GM21825 (cell line): ENCODE data around the gene SLC16A9.
A peak's percentile ranks its signal among the peaks of the same experiment; 100 is the strongest.

Experiments used
- ATAC-seq: cut with Tn5 transposase; IDR thresholded peaks from one replicate; pipeline ENCODE4 v1.9.1; 2021; ENCODE audit warnings: mild to moderate bottlenecking, moderate library complexity; ENCODE audit not compliant: unreplicated experiment

SLC16A9 gene

DNA sequence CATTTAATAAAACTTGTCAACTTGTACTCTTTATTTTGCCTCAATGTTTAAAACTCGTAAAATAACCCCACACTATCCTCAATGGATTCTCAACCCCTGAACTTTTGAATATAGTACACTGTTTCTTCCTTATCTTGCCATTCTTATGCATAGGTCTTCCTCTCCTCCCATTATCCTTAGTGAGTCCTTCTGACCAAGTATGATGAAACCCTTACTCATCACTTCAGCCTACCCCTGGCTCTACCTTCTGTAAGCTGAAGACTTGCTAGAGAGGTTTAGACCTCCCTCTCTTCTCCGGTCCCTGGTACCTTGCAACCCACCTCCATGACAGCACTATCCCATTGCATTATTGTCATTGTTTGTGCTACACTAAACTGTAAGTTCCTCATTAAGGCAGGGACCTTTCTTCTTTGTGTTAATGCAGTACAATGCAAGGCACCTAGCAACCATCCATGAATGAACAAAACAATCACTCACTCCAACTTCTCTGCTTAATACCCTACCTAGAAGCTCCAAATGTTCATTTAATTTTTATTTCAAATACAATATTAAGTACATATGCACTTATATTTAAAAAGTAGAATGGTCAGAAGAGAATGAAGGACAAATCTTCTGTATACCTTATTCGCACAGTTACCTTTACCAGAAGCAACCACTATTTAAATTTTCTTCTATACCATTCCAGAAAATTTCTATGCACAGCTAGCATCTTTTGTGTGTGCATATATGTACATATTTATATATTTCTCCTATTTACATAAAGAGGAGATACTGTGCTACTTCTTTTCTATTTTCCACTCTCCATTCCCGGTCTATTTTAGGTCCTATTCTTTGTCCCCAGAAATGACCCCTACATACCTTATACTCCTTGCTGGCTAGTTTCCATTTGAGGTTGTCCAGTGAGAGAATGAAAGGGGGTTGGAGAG lies 77.5 kb downstream of the SLC16A9 start:
- no peak for ATAC-seq

DNA sequence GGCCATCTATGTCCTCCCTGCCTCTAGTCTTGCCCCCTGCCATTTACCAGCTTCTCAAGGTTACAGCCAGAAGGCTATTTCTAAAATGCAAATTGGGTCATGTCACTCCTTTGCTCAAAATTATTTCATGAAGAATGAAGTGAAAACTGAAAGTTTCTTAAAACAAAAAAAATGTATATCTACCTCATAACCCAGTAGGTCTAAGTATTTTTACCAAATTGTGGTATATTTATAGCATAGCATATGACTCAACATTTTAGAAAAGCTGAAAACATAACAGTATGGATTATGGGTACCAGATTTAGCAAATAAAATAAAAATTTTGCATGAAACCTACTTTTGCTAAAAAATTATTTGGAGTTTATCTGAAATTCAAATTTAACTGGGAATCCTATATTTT lies 78.4 kb downstream of the SLC16A9 start:
- ATAC-seq, result no peak

DNA sequence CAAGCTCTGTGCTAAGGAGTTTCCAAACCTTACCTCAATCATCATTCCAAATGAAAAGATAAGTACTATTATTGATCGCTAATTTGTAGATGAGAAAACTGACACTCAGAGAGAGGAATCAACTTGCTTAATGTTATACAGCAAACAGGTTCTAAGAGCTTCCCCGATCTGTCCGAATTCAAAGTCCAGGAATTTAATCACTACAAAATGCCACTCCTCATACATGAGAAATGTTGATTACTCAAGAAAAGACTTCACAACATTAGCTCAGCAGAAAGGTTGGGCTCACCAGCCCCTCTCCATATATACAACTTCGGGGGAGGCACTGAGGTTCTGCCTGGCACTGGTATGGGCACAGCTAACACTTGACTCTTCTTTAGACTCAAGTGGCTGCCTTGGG lies 80.7 kb downstream of the SLC16A9 start:
- no peak for ATAC-seq

DNA sequence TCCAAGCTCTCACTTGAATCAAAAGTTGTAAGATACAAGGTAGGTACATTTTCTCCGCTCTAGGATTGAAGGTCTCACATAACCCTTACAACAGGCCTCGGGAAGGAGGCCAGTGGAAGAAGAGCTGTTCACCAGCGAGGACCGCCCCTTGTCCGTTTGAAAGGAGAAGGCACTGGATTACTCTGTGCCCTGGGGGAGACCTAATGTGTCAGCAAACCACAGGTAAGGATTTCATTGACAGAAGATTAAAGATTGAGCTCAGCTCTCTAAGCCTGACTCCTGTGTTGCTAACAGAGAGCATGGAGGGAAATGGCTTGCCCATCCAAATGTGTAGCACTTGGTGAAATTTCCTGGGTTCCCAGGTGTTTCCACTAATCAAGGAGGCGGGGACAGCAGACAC lies 81.2 kb downstream of the SLC16A9 start:
- no peak for ATAC-seq

DNA sequence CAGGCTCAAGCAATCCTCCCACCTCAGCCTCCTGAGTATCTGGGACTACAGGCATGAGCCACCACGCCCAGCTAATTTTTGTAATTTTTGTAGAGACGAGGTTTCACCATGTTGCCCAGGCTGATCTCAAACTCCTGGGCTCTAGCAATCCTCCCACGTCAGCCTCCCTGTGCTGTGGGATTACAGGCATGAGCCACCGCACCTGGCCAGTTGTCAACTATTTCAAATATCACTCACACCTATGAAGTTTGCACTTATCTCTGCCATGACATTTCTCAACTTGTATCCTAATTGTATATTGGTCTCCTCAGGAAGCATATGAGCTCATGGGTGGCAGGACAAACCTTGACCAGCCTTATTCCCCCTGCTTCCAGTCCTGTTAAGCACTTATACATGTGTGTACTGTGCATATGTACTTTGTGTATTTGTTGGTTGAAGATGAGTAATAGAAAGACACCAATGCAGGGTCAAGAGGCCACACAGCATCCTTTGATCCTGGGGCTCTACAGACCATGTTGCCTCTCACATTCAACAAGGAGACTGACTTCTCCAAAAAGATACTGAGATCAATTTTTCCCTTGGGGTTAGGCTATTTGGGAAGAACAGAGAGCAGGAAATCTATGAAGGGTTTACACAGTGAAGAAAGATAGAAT lies 82.2 kb downstream of the SLC16A9 start:
- ATAC-seq, result no peak

DNA sequence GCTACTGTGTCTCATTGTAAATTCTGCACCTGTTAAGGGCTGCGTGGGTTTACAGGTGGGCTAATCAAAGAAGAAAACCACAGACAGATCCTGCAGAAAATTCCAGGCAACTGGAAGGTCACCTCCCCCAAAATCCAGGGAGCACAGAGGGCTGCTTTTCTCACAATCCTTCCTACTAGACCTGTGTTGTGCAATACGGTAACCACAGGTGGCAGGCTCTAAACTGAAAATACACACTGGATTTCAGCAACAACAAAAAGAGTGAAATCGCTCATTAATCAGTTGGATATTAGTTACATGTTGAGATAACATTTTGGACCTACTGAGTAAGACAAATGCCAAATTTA lies 83.2 kb downstream of the SLC16A9 start:
- no peak for ATAC-seq

DNA sequence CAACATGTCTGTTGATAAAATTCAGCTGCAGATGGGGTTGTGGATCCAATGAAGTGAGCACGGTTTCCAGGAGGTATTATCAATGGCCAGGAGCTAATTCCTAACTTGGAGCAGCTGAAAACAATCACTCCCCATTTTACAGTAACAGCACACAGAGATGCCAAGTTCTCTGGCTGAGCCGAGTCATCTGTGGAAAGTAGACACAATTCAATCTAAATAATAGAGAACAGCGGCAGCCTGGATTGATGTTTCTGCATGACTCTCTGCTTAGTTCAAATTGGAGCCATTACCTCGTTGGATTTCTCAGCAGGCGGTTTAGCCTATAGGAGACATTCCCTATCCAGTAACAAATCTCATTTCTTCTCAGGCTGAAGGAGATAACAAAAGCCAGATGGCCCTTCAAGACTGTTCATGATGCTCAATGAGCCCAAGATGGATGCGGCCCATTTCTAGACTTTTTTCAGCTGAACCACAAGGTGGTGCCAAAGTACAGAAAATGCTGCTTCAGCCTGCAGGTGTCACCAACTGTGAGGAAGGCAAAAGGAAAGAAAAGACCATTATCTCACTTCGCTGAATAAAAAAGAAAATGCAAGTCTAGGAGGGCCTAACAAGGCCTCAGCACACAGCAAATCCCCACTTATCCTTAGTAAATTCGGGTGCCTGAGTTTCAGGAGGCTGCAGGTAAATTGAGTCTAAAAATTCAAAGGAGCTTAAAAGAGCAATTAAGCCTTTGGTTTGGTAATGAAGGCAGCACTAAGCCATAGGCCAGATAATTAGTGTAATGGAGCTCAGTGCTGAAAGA lies 83.7 kb downstream of the SLC16A9 start:
- peak; percentile 82 for ATAC-seq

DNA sequence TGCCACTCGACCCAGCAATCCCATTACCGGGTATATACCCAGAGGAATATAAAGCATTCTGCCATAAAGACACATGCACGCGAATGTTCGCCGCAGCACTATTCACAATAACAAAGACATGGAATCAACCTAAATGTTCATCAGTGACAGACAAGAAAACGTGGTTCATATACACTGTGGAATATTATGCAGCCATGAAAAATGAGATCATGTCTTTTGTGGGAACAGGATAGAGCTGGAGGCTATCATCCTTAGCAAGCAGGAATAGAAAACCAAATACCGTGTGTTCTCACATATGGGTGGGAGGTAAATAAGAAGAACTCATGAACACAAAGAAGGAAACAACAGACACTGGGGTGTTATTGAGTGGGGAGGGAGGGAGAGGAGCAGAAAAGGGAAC lies 84.7 kb downstream of the SLC16A9 start:
- ATAC-seq, result no peak

DNA sequence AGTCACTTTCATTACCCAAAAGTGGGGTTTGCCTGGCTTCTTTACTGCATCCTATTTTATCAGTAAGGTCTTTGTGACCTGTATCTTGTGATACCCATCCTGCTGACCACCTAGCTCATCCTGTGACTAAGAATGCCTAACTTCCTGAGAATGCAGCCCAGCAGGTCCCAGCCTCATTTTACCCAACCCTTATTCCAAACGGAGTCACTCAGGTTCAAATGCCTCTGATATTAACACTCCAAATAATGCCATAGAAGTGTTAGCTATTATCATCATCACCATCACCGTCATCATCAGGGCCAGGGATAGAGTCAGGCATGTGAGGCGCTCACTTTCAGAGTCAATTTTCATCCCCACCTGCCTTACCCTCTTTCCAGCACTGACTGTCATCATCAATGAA lies 85.5 kb downstream of the SLC16A9 start:
- ATAC-seq, result no peak

DNA sequence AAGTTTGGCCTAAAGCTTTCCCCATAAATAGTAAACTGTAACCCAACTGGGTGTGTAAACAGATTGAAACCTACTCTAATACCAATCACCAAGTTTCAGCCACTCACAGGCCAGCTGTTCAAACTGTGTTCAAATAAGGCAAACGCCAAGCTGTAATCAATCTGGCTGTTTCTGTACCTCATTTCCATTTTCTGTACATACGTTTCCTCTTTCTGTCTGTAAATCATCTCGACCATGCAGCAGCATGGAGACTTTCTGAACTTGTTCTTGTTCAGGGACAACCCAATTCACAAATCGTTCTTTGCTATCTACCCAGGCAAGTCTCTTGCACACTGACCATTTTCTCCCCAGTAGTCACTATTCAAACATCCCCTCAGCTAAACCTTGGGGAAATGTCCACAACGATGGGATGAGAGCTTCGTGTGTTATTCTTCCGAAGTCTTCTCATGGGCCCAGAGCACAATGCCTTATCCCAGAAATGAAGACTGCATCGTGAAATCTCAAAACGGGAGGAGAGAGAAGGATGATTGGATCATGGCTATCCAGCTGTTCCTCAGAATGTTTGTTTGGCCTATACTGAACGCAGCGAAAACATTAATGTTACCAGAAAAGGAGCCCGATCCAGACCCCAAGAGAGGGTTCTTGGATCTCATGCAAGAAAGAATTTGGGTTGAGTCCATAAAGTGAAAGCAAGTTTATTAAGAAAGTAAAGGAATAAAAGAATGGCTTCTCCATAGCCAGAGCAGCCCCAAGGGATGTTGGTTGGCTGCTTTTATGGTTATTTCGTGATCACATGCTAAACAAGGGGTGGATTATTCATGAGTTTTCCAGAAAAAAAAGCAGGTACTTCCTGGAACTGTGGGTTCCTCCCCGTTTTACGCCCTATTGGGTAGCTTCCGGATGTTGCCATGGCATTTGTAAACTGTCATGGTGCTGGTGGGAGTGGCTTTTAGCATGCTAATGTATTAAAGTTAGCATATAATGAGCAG lies 86.2 kb downstream of the SLC16A9 start:
- ATAC-seq, result no peak

DNA sequence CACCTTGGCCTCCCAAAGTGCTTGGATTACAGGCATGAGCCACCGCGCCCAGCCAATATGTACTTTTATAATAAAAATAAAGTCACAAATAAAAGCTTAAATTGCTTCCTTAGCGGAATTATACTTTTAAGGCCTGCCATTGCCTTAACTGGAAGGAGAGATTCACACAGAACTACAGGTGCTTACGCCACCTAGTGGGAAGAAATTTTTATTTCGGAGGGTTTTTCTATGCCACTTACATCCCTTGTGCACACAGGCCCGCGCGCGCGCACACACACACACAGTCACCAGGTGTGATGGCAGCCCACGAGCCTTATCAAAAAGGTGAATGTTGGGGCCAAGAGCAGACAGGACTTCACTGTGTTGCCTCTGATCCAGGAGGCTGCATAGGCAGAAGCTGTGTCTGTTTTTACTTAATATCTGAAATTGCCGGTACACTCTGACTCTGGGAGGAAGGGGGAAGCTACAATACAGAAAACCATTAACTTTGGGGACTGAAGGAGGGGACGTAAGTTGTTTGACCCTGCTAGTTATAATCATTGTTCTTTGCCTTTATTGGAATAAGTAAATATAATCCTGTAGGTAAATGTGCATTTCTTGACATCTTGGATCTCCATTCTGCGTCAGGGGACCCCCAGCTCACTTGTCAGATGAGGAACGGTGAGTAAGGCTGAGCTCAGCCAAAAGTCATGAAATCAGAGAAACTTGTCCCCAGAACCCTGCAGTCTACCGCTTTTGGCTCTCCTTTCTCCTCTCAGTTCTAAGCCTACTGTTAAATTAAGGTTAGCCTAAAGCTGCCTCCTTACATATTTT lies 87.1 kb downstream of the SLC16A9 start:
- no peak for ATAC-seq

DNA sequence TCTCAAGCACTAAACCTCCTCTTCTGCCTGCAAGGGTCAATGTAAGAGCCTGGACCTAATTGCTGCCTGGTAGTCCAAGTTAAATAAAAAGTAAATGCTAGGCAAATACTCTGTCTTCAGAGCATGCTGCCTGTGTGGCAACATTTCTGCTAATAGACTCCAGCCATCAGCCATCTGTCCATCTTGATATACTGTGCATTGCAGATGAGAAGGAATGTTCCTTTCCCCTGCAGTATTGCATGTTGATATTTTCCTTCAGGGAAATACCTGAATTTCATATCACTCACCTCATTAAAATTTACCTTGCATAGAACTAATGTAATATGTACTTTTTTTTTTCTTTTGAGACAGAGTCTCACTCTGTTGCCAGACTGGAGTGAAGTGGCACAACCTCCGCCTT lies 87.9 kb downstream of the SLC16A9 start:
- no peak for ATAC-seq

DNA sequence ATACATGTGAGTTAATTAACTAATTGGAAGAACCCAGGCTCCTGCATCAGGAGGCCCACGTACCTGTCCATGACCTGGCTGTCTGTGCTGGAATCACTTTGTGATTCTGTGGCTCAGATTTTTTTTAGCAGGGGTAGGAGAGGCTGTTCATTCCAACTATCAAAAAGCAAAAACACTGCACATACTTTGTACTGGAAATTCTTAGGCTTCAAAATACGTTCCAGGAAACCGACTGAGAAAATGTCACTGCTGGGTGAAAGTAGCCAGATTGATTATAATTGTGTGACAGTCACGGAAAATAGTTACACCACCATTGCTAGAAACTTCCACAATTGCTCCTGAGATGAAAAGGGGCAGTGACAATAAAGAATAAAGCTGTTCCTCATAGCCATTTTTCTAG lies 91.0 kb downstream of the SLC16A9 start:
- ATAC-seq, result no peak

DNA sequence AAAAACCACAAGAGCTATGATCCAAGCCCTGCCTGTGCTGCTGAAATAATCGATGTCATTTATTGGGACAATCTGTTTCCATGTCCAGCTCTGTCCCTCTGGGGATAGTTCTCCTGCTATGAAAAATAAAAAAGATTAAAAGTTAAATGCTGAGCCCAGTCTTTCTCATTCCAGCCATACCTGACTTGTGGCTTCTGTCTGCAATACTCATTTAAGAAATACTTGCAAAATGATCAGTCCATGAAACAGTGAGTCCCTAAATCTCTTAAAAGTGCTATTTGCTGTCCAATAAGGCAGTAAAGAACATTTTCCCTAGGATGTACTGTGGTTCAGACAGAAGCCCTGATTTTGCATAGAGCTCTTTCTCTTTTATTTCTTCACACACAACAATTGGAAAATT lies 91.7 kb downstream of the SLC16A9 start:
- no peak for ATAC-seq

DNA sequence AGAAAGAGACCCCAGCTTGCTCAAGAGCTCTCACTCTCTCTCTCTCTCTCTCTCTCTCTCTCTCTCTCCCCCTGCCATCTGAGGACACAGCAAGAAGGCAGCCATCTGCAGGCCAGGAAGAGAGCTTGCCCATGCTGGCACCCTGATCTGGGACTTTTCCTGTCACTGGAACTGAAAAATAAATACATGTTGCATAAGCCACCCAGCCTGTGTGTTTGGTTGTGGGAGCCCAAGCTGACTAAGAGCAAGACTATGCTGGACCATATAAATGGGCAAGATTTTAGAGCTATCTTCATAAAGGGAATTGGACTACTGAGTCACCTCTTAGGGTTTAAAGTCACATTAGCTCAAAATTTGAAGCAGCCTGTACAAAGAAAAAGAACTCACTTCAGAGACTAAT lies 98.6 kb downstream of the SLC16A9 start:
- no peak for ATAC-seq

DNA sequence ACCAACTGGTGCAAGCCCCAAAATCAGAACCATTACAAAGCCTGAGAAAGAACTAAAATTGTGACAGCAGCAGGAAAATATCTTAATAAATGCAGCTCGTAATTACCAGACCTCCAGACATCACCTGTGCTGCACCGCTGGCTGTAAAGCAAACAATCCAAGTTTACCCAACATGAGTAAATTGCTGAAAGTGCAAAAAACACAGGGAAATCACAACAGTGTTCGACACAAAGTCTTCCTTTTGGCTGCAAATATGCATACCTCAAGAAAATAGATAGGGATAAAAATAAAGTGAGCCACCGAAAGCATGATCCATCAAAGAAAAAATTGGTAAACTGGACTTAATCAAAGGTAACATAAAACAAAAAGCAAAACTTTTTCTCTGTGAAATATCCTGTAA lies 101.7 kb downstream of the SLC16A9 start:
- ATAC-seq, result no peak

DNA sequence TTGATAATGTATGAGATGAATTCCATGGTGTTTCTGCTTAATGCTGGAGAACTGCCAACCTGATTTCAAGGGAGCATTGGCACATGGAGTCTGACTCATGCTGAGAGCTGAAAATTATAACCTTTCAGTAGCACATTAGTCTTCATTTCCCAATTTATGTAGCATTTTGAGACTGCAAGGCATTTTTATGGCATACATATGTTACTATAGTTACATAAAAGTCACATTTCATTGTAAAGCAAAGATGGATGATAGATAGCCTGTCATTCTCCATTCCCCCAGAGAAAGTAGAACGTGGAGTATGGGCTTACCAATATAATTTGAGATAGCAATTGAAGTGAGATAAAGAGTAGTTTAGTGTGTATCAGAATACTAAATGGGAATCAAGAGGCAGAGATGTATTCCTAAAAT lies 103.1 kb downstream of the SLC16A9 start:
- ATAC-seq, result no peak

DNA sequence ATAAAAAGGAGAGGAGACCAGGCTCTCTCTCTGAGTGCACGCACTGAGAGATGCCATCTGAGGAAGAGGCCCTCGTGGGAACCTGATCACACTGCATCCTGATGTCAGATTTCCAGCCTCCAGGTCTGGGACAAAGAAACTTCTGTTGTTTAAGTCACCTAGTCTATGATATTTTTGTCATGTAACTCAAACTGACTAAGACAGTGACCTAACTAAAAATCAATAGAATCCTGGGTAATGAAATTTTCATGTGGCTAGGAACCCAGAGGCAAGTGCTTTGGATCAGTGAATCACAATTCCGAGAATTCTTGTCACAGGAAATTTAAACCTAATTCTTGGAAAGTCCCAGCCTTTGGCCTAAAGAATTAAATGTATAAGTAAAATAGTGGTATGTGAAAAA lies 107.7 kb downstream of the SLC16A9 start:
- no peak for ATAC-seq
